A673 (cell line): ENCODE data around the gene KRT17. TPM values are rescaled to one million over a fixed set of nuclear protein-coding genes. Genes with fewer than 3 reads are reported as not detected.

Experiments used
- BruUV-seq: library from RNA; stranded (reverse); fragments of 400-500 nt; replicated peaks from 2 replicates; lab custom pipeline; 2021; lab: Mats Ljungman, UMichigan
- CTCF ChIA-PET: fragments of 300-600 bp; sonication (Branson Sonifier 250); formaldehyde crosslinking; loops from one replicate; lab custom pipeline; 2022; ENCODE audit warnings: antibody characterized with exemption; lab: Charles Lee
- POLR2A ChIA-PET: fragments of 300-600 bp; sonication (Branson Sonifier 250); formaldehyde crosslinking; loops from one replicate; lab custom pipeline; 2022; ENCODE audit warnings: antibody characterized with exemption; ENCODE audit not compliant: low non-redundant PET; lab: Charles Lee
- DNase-seq: peaks from one replicate; pipeline ENCODE4 v3.0.0-alpha.2; 2015; ENCODE audit warnings: low spot score
- H3K27ac ChIP-seq: fragments of 200-600 bp; sonication (generic); 2 replicates; pipeline ENCODE4 v1.5.1; 2016; ENCODE audit warnings: mixed run types, low read depth, mild to moderate bottlenecking, mixed read lengths, antibody characterized with exemption, low read length; ENCODE audit not compliant: poor library complexity, severe bottlenecking
- H3K27me3 ChIP-seq: fragments of 200-600 bp; sonication (generic); replicated peaks from 2 replicates; pipeline ENCODE4 v1.6.1; 2017; ENCODE audit warnings: mixed run types, low read depth, mild to moderate bottlenecking, mixed read lengths, antibody characterized with exemption, low read length; ENCODE audit not compliant: insufficient read depth, poor library complexity
- H3K36me3 ChIP-seq: fragments of 200-600 bp; sonication (generic); 2 replicates; pipeline ENCODE4 v1.6.1; 2016; ENCODE audit warnings: mixed run types, mild to moderate bottlenecking, mixed read lengths, antibody characterized with exemption, low read length; ENCODE audit not compliant: insufficient read depth, poor library complexity, severe bottlenecking
- H3K4me1 ChIP-seq: fragments of 200-600 bp; sonication (generic); 2 replicates; pipeline ENCODE4 v1.6.1; 2017; ENCODE audit warnings: mixed run types, mild to moderate bottlenecking, mixed read lengths, antibody characterized with exemption, low read length; ENCODE audit not compliant: insufficient read depth, poor library complexity, severe bottlenecking
- H3K4me3 ChIP-seq: fragments of 200-600 bp; sonication (generic); 2 replicates; pipeline ENCODE4 v1.5.1; 2016; ENCODE audit warnings: low read depth, mixed run types, mild to moderate bottlenecking, mixed read lengths, low read length; ENCODE audit not compliant: poor library complexity, severe bottlenecking
- H3K9me3 ChIP-seq: fragments of 200-600 bp; sonication (generic); 2 replicates; pipeline ENCODE4 v1.6.1; 2016; ENCODE audit warnings: mixed run types, low read depth, mild to moderate bottlenecking, mixed read lengths, antibody characterized with exemption, low read length; ENCODE audit not compliant: poor library complexity, severe bottlenecking
- EZH2 ChIP-seq: fragments of 200-600 bp; sonication (generic); IDR thresholded peaks from 2 replicates; pipeline ENCODE4 v1.6.1; 2017; ENCODE audit warnings: borderline replicate concordance, low read depth, mild to moderate bottlenecking, mixed read lengths, antibody characterized with exemption, low read length; ENCODE audit not compliant: poor library complexity, severe bottlenecking
- intact Hi-C: fragments of 100-400 bp; cut with micrococcal nuclease; formaldehyde crosslinking; loops from one replicate; pipeline ENCODE4 v1.10.0; 2022; ENCODE audit not compliant: unreplicated experiment
- total RNA-seq: library from RNA; stranded (reverse); gene quantifications from 2 replicates; pipeline ENCODE4 v1.2.3, GENCODE V29; 2021
- TF ChIP-seq, protein P1 (sequence below): fragments of 300-800, 200-600 bp; sonication (generic); conservative IDR thresholded peaks from 2 replicates; pipeline ENCODE4 v1.5.1; 2017; ENCODE audit warnings: low read depth, mild to moderate bottlenecking, antibody characterized with exemption, low read length, moderate library complexity, mixed read lengths

The KRT17 gene
- total RNA-seq, 1 experiment from 2014 or later, result 54.1 TPM

GRCh38 chr17:41589301-41589700 lies 35.1 kb downstream of the KRT17 start:
- intact Hi-C loops, result no loop called here
- ChIA-PET POLR2A (interaction anchor here (0.6 kb wide), 1 partner anchor 10 kb away, joined by 7 read pairs; no protein-coding TSS in a partner anchor), CTCF (interaction anchor here (0.7 kb wide), 1 partner anchor 214 kb away, joined by 3 read pairs; no protein-coding TSS in a partner anchor)
- DNase-seq, result no peak
- no TSS peak for BruUV-seq
- H3K27ac ChIP-seq, result no peak overlapping the region
- H3K9me3 ChIP-seq, result no peaks in the 10 kb centered on the region
- no peaks in the 10 kb centered on the region for H3K27me3 ChIP-seq
- H3K4me1 ChIP-seq, result no peaks in the 10 kb centered on the region
- TF ChIP-seq EZH2, result no peak
- TF ChIP-seq, protein P1, sequence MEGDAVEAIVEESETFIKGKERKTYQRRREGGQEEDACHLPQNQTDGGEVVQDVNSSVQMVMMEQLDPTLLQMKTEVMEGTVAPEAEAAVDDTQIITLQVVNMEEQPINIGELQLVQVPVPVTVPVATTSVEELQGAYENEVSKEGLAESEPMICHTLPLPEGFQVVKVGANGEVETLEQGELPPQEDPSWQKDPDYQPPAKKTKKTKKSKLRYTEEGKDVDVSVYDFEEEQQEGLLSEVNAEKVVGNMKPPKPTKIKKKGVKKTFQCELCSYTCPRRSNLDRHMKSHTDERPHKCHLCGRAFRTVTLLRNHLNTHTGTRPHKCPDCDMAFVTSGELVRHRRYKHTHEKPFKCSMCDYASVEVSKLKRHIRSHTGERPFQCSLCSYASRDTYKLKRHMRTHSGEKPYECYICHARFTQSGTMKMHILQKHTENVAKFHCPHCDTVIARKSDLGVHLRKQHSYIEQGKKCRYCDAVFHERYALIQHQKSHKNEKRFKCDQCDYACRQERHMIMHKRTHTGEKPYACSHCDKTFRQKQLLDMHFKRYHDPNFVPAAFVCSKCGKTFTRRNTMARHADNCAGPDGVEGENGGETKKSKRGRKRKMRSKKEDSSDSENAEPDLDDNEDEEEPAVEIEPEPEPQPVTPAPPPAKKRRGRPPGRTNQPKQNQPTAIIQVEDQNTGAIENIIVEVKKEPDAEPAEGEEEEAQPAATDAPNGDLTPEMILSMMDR, result no peak
- H3K4me3 ChIP-seq, result no peak overlapping the region
- no peaks in the 10 kb centered on the region for H3K36me3 ChIP-seq

DNA sequence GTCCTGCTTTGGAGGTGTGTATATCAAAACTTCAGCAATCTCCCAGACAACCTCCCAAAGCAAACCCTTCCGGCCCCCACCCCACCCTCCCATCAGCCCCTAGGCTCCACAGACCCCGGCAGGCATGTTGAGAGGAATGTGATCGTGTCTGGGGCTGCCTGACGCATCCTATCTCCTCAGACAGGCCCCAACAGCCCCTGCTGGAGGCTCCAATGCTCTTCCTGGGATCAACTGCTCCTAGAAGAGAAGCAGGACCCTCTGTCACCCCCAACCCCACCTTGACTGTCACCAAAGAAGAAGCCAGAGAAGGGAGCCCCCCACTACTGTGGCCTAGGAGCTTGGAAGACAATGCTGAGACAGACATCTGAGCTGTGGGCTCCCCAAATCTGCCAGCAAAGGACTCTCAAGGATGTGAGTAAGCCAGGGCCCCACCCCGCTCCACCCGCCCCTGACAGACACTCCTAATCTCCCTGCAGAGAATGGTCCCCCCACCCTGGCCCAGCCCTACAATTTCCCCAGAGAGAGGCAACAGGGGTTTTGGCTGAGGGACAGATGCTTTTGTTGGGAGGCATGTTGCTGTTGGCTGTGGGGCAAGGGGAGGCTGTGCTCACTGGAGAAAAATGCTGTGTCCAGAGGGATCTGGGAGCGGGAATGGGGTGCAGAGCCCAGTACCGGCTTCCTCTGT lies 36.1 kb downstream of the KRT17 start:
- BruUV-seq, result no TSS peak
- CTCF ChIA-PET, result no interaction called here
- Histone ChIP-seq H3K27ac (no peak overlapping the region), H3K4me1 (no peaks in the 10 kb centered on the region), H3K9me3 (no peaks in the 10 kb centered on the region), H3K27me3 (no peaks in the 10 kb centered on the region), H3K36me3 (no peaks in the 10 kb centered on the region), H3K4me3 (no peak overlapping the region)
- intact Hi-C loops, result no loop called here
- POLR2A ChIA-PET, result interaction anchor here (0.6 kb wide), 1 partner anchor 9 kb away, joined by 7 read pairs; no protein-coding TSS in a partner anchor
- DNase-seq, result no peak
- TF ChIP-seq EZH2, result no peak
- TF ChIP-seq, protein P1, result no peak

DNA sequence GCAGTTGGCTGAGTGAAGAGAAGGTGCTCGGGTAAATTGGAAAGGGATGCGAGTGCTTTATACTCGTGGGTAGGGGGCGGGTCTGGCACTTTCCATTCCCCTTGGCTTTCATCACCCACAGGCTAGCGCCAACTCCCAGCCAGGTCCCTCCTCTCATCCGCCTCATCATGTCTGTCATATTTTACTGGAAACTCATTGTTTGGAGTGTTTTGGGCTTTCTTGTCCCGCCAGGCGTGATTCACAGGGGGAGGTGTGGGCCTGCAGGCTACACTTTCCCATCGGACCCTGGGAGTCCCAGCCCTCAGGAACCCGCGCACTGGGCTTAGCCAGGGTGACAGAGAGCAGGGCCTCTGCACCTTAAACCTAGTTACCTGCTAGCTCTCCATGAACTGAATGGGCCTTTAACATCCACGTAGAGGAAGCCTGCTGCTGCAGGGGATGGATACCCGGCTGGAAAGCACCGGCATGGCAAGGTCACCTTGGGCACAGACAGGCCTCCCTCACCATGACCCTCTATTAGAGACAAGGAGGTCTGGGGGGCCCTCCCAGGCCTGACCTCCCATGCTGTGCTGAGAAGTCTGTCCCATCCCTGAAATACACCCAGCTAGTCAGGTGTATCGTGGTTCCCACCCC lies 37.4 kb downstream of the KRT17 start, which contains the start of gene KRT14:
KRT14 (minus strand) TSS at position 33 of the 633 bp plus-strand sequence. CDS start 61 bp downstream, outside the sequence.
- Histone ChIP-seq H3K36me3 (no peaks in the 10 kb centered on the region), H3K27ac (no peak within 1 kb of the TSS), H3K4me3 (no peak within 1 kb of the TSS), H3K4me1 (no peaks in the 10 kb centered on the region), H3K9me3 (no peaks in the 10 kb centered on the region), H3K27me3 (no peaks in the 10 kb centered on the region)
- no peak for DNase-seq
- no TSS peak for BruUV-seq
- ChIA-PET CTCF (no interaction called here), POLR2A (no interaction called here)
- TF ChIP-seq, protein P1, result no peak
- TF ChIP-seq EZH2, result no peak
- intact Hi-C loops, result no loop called here
